NCI-H774 (cell line): ENCODE data around the gene PAQR5.
A peak's percentile ranks its signal among the peaks of the same experiment; 100 is the strongest.
"Not testable (repeated sequence)": the region's sequence is repeated elsewhere in the genome, so short reads cannot be mapped to it uniquely, and the experiment has no call there.

Experiments
- DNase-seq: peaks from one replicate; lab custom pipeline; 2025; lab: John Stamatoyannopoulos, UW

PAQR5 gene

GRCh38 chr15:69298697-69299441, at the start of gene PAQR5:
Gene PAQR5, plus strand, starts transcription at chr15:69298912. Its CDS starts 61,169 bp downstream, at chr15:69360081.
- DNase-seq, result peak; percentile 8

- DNase-seq, result peak; percentile 18
These were observed 45.6 kb upstream of the PAQR5 start for GRCh38 chr15:69253156-69253555.

GRCh38 chr15:69265347-69265955, 33.3 kb upstream of the PAQR5 start:
- DNase-seq, result peak; percentile 2

GRCh38 chr15:69271217-69271616, 27.5 kb upstream of the PAQR5 start:
- DNase-seq, result no peak

- no peak for DNase-seq
These were observed 26.6 kb upstream of the PAQR5 start for GRCh38 chr15:69272139-69272538.

GRCh38 chr15:69272891-69273290, 25.8 kb upstream of the PAQR5 start:
- no peak for DNase-seq

GRCh38 chr15:69275074-69275670, 23.5 kb upstream of the PAQR5 start:
- no peak for DNase-seq

- no peak for DNase-seq
These were observed 22.7 kb upstream of the PAQR5 start for GRCh38 chr15:69275933-69276560.

- no peak for DNase-seq
These were observed 21.4 kb upstream of the PAQR5 start for GRCh38 chr15:69277316-69277715.

GRCh38 chr15:69279636-69280035, 19.1 kb upstream of the PAQR5 start:
- DNase-seq, result no peak

- no peak for DNase-seq
These were observed 17.9 kb upstream of the PAQR5 start for GRCh38 chr15:69280783-69281182.

GRCh38 chr15:69282104-69282743, 16.5 kb upstream of the PAQR5 start:
- DNase-seq, result no peak

GRCh38 chr15:69285834-69286233, 12.9 kb upstream of the PAQR5 start:
- DNase-seq, result no peak

GRCh38 chr15:69288011-69288410, 10.7 kb upstream of the PAQR5 start:
- DNase-seq, result no peak

- DNase-seq, result no peak
These were observed 10.0 kb upstream of the PAQR5 start for GRCh38 chr15:69288531-69289341.

GRCh38 chr15:69289342-69290146, 9.2 kb upstream of the PAQR5 start:
- DNase-seq, result no peak

GRCh38 chr15:69290346-69291164, 8.2 kb upstream of the PAQR5 start:
- no peak for DNase-seq

- DNase-seq, result not testable (repeated sequence)
These were observed 7.1 kb upstream of the PAQR5 start for GRCh38 chr15:69291651-69292050.

- no peak for DNase-seq
These were observed 5.8 kb upstream of the PAQR5 start for GRCh38 chr15:69292826-69293420.
